GM12874 (cell line): ENCODE measurements around the gene DDX41.
A peak's percentile ranks its signal among the peaks of the same experiment; 100 is the strongest.

ENCODE experiments used
- TF ChIP-seq, protein P1 (sequence below): IDR thresholded peaks from 2 replicates; pipeline ENCODE4 v1.5.1; 2011; ENCODE audit warnings: low read depth, mild to moderate bottlenecking, control low read depth, low read length, moderate library complexity; ENCODE audit not compliant: insufficient read depth

The DDX41 gene

DNA sequence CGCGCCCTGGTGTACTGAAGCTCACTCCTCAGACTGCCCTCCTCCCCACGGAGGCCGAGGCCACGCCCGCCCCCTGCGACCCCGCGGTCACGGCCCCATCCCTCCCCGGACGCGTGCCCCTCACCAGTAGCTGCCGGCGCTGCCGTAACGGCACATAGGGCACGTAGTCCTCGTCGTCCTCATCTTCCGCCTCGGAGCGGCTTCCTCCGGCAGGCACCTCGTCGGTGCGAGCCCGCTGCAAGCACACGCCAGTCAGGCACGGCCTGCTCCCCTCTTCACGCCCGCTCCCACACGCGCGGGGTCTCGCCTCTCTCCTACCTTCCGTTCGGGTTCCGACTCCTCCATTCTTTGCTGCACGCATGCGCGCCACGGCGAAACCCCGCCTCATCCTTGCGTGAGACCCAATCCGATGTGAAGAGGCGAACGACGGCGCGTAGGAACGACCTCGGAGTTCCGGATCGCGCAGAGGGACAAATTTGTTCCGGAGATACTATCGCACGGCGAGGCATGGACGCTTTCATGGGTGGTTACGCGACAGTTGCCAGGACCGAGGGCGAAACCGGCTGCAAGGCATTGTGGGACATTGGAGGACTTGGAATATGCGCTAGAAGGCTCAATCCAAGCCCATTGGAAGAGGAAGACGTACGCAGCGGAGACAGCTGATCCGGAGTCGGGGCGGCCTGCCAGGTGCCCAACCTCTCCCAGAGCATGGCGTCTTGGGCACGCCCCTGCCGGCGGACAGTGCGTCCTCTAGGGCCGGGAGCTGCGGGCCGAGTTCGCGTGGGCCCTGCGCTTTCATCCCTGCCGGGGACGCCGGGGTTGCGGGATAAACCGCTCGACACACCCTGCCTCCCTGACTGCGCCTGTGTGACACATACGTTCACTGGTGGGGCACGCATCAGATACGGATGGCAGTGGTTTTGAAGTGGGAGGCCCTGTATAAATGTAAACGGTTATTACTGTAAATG, at the start of gene DDX41:
Gene DDX41 (minus strand): TSS at position 361 of the 968 bp plus-strand sequence. CDS start 16 bp downstream, at position 345.
- TF ChIP-seq, protein P1, sequence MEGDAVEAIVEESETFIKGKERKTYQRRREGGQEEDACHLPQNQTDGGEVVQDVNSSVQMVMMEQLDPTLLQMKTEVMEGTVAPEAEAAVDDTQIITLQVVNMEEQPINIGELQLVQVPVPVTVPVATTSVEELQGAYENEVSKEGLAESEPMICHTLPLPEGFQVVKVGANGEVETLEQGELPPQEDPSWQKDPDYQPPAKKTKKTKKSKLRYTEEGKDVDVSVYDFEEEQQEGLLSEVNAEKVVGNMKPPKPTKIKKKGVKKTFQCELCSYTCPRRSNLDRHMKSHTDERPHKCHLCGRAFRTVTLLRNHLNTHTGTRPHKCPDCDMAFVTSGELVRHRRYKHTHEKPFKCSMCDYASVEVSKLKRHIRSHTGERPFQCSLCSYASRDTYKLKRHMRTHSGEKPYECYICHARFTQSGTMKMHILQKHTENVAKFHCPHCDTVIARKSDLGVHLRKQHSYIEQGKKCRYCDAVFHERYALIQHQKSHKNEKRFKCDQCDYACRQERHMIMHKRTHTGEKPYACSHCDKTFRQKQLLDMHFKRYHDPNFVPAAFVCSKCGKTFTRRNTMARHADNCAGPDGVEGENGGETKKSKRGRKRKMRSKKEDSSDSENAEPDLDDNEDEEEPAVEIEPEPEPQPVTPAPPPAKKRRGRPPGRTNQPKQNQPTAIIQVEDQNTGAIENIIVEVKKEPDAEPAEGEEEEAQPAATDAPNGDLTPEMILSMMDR: 0 out of 2 replicates have a peak, but pooled peaks have one; percentile 9

DNA sequence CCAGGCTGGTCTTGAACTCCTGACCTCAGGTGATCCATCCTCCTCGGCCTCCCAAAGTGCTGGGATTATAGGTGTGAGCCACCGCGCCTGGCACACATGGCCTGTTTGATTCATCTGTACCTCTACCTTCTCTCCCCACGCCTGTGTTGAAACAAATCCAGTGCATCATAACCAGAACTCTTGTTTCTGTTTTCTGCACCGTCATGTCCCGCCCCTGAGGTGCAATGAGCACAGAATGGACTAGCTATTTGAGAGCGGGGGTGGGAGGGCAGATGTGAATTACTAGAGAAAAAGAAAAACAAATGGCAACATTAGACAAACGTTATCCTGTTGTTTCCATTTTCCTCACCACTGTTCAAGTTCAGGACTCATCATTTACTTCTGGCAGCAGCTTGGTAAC, 48.3 kb upstream of the DDX41 start:
- TF ChIP-seq, protein P1: no peak

- TF ChIP-seq, protein P1: no peak
Measured at GRCh38 chr5:177557796-177558195, 41.0 kb upstream of the DDX41 start.

DNA sequence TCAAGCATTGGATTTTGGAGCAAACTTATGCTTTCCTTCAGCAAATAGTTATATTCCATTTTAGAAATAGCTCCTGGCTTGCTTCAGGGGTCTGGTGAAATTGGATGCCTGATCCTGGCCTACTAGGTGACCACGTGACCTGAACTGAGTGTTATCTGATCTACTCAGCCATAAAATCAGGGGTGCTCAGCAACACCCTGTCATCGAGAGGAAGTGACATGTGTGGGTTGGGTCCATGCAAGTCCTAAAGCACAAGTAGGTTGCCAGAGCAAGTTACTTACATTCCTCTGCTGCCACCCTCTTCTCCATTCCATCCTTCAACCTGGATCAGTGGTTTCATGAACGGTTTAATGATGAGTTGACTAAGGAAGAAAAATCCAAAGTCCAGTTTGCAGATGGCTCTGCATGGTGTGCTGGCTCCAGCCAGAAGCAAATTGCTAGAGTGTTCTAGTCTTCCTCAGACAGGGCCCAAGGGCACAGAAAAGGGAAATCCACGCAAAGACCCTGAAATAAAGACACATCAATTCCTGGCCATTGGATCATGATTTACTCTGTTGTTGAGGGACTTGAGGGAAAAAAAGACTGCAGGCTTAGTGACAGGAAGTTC, 40.4 kb upstream of the DDX41 start:
- TF ChIP-seq, protein P1: no peak

DNA sequence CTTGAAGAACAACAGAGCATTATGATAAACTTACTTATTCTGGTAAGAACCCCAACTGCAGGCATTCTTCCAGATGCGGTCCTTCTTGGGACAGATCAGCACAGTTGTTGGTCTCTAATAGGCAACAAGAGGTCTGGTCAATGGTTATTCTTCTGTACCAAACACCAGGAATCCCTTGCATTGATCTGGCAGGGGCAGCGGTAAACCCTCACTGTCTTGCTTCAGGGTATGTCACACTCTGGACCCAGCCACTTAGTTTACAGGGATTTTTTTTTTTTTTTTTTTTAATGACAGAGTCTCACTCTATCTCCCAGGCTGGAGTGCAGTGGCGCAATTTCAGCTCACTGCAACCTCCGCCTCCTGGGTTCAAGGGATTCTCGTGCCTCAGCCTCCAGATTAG, 38.9 kb upstream of the DDX41 start:
- TF ChIP-seq, protein P1: no peak

- TF ChIP-seq, protein P1: no peak
Measured at GRCh38 chr5:177555228-177555627, 38.5 kb upstream of the DDX41 start.

DNA sequence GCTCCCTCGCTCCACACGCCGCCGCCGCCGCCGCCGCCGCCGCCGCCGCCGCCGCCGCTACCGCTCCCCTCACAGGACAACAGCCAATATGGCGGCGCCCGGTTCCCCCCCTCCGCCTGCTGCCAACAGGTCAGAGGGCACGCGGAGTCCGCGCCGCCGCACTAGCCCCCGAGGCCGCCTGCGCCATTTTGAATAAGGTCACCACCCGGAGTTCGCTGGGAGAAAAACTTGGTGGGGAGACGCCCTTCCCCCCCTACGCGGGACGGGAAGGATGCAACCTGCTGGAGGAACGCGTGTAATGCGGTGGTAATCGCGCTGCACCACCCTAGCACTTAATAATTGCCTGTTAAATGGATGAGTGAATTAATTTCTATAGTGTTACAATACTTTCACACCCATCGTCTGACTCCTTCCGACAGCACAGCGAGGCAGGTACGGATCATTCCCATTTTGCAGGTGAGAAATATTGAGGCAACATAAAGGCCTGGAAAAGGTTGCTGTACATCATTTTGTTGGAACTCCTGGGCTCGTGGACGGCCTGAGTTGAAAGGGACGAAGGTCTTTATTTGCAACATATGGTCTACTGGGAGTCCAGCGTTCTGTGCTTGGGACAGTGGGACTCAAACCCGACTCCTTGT, 37.8 kb upstream of the DDX41 start, which contains the start of gene FAM193B:
Gene FAM193B (minus strand): TSS at position 90 of the 638 bp plus-strand sequence. CDS start 105 bp downstream, outside the sequence.
- TF ChIP-seq, protein P1: no peak
